HL-60 (cell line): ENCODE data around the gene ADAMTS10.

Experiments
- DNase-seq, 2 experiments: peaks; one replicate each; pipeline ENCODE4 v3.0.0-alpha.2; 2010 to 2020; ENCODE audit warnings: low read depth in 1 of 2, low spot score in 1 of 2
- H3K27ac ChIP-seq: fragments of 250-450 bp; sonication (Bioruptor Pico); replicated peaks from 2 replicates; pipeline ENCODE4 v1.5.1; 2020; ENCODE audit warnings: mild to moderate bottlenecking, moderate library complexity
- H3K27me3 ChIP-seq: fragments of 250-450 bp; sonication (Bioruptor Pico); 2 replicates; pipeline ENCODE4 v1.5.1; 2021; ENCODE audit warnings: mild to moderate bottlenecking, moderate library complexity; ENCODE audit not compliant: insufficient read depth, poor library complexity, severe bottlenecking
- H3K4me3 ChIP-seq: replicated peaks from 2 replicates; pipeline ENCODE4 v1.5.1; 2011; ENCODE audit warnings: mild to moderate bottlenecking, control low read depth, low read length; ENCODE audit not compliant: insufficient read depth
- CTCF ChIP-seq: IDR thresholded peaks from one replicate; pipeline ENCODE4 v1.5.1; 2011; ENCODE audit warnings: low read length, control low read depth, inconsistent platforms; ENCODE audit not compliant: insufficient read depth
- GABPA ChIP-seq: IDR thresholded peaks from 2 replicates; pipeline ENCODE4 v1.6.1; 2012; ENCODE audit warnings: low read depth
- POLR2AphosphoS5 ChIP-seq: IDR thresholded peaks from 2 replicates; pipeline ENCODE4 v1.6.1; 2012; ENCODE audit warnings: low read depth
- REST ChIP-seq: IDR thresholded peaks from 2 replicates; pipeline ENCODE4 v1.6.1; 2012; ENCODE audit warnings: low read depth; ENCODE audit not compliant: insufficient replicate concordance
- SPI1 ChIP-seq: IDR thresholded peaks from 2 replicates; pipeline ENCODE4 v1.6.1; 2012; ENCODE audit warnings: low read depth, mild to moderate bottlenecking, borderline replicate concordance

ADAMTS10 gene

GRCh38 chr19:8654591-8655339, 44.2 kb upstream of the ADAMTS10 start:
- H3K27me3 ChIP-seq: no peaks in the 10 kb centered on the region
- no peak for TF ChIP-seq GABPA
- TF ChIP-seq SPI1: peak; percentile 63; the same call in 1 of the 2 replicates
- TF ChIP-seq CTCF: peak; percentile 67
- H3K4me3 ChIP-seq: peak overlapping the region; percentile 22
- H3K27ac ChIP-seq: no peak overlapping the region
- peak; percentile 53 to 63 for DNase-seq

- H3K4me3 ChIP-seq: no peak overlapping the region
- no peak for TF ChIP-seq REST
- no peak for TF ChIP-seq GABPA
- no peak for TF ChIP-seq SPI1
- TF ChIP-seq POLR2AphosphoS5: no peak
- TF ChIP-seq CTCF: no peak
- DNase-seq: peak; percentile 68 to 83
- H3K27ac ChIP-seq: peak overlapping the region; percentile 46; the same call in 1 of the 2 replicates
- H3K27me3 ChIP-seq: no peaks in the 10 kb centered on the region
Observed at GRCh38 chr19:8648240-8648639, 37.7 kb upstream of the ADAMTS10 start.

- H3K27me3 ChIP-seq: no peaks in the 10 kb centered on the region
- no peak for DNase-seq
- no peak overlapping the region for H3K27ac ChIP-seq
- no peak overlapping the region for H3K4me3 ChIP-seq
- no peak for TF ChIP-seq GABPA
- TF ChIP-seq CTCF: no peak
- no peak for TF ChIP-seq SPI1
- no peak for TF ChIP-seq REST
- TF ChIP-seq POLR2AphosphoS5: no peak
Observed at GRCh38 chr19:8643860-8644653, 33.5 kb upstream of the ADAMTS10 start.
